Activated CD8-positive, alpha-beta memory T cell treated with anti-CD3 and anti-CD28 coated beads for 36 hours (primary cell): ENCODE results near the gene MTNR1A. TPM values are rescaled to one million over a fixed set of nuclear protein-coding genes. Genes with fewer than 3 reads are reported as not detected.
"Not testable (repeated sequence)": the region's sequence is repeated elsewhere in the genome, so short reads cannot be mapped to it uniquely, and the experiment has no call there.

ENCODE experiments used
- CTCF ChIA-PET: fragments of 350-600 bp; sonication (Branson Sonifier 250); formaldehyde crosslinking; loops from one replicate; lab custom pipeline; 2021; ENCODE audit warnings: antibody characterized with exemption; lab: Charles Lee
- POLR2A ChIA-PET: fragments of 350-600 bp; sonication (Branson Sonifier 250); formaldehyde crosslinking; loops from one replicate; lab custom pipeline; 2021; ENCODE audit warnings: antibody characterized with exemption; lab: Charles Lee
- total RNA-seq, 2 experiments: library from RNA; stranded (reverse); gene quantifications; one replicate each; pipeline ENCODE4 v1.2.3, GENCODE V29; 2021

MTNR1A gene
- total RNA-seq, 2 experiments from 2014 or later, result not detected

DNA sequence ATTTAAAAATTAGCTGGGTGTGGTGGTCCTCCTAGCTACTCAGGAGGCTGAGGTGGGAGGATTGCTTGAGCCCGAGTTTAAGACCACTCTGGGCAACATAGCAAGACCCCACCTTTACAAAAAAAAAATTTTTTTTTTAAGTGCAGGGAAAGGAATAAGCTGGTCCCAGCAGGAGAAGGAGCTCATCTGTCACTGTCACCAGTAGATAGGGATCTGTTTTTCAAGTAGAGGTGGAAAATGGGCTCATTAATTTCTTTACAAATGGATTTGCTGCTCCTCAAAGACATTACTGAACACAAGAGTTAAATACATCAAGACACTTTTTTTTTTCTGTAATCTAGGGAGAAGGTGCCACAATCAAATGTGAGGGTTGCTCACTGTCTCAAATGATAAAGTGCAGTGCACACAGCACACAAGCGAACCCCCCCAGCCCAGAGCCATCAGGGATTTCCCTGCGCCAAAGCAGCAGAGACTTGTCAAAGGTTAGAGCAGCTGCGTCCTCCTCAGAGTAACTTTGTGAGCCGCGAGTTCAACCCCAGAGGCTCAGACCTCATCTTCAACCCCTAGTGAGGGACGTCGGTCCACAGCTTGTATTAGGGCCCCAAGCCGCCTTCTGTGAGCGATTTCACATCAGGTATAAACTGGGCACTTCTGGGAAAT lies 14.3 kb upstream of the MTNR1A start:
- ChIA-PET POLR2A (no interaction called here), CTCF (no interaction called here)

GRCh38 chr4:186566068-186566467 lies 10.7 kb upstream of the MTNR1A start:
- POLR2A ChIA-PET, result no interaction called here

DNA sequence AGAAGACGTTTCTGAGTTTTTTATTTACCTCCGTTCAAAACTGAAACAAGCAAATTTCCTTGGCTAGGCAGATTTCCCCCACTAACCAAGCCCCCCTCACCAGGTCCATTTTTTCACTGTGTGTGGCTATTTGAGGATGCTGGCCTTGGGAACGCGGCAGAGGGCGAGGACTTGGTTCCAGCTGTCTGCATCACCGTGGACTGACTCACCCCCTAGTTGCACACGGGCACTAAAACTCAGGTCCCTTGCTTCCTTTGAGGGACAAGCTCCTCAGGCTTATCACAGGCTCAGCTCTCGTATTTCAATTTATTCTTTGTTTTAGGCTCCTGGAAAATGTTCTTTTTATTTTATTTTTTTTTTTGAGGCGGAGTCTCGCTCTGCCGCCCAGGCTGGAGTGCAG lies 8.4 kb upstream of the MTNR1A start:
- POLR2A ChIA-PET, result no interaction called here
- CTCF ChIA-PET, result no interaction called here

More at GRCh38 chr4:186566068-186566467, 10.7 kb upstream of the MTNR1A start:
- CTCF ChIA-PET, result no interaction called here

DNA sequence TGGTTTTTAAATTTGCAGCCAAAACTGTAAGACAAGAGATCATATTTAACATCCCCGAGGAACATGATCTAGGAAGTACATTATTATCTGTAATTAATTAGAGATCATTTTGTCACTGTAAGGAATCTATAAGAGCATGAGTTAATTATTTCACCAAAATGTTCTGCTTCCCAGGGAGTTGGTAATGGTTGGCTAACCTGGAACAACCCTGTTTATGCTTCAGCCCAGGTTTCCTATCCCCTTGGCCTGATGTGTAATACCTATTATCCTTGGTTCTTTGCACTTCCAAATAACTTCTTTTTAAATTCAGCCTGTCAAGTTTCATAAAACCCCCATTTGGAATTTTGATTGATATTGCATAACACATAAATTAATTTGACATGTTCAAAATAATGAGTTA lies 6.4 kb upstream of the MTNR1A start:
- ChIA-PET CTCF (no interaction called here), POLR2A (no interaction called here)

DNA sequence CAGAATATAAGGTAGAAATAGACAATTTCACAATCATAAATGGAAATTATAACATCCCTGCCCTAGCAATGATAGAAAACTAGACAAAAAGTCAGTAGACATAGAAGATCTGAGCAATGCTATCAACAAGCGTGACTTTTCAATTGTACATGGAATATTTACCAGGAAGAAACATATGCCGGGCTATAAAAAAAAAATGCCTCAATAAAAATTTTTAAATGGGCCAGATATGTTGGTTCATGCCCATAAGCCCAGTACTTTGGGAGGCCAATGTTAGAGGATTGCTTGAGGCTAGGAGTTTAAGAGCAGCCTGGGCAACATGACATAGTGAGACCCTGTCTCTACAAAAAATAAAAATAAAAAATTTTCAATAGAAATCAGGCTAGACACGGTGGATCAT lies 5.3 kb upstream of the MTNR1A start:
- ChIA-PET CTCF (no interaction called here), POLR2A (no interaction called here)

GRCh38 chr4:186557486-186557885 lies 2.1 kb upstream of the MTNR1A start:
- POLR2A ChIA-PET, result no interaction called here

GRCh38 chr4:186557061-186557460 lies 1.7 kb upstream of the MTNR1A start:
- CTCF ChIA-PET, result interaction anchor here (0.7 kb wide), 1 partner anchor 654 kb away, joined by 3 read pairs; no protein-coding TSS in a partner anchor

More at GRCh38 chr4:186557486-186557885, 2.1 kb upstream of the MTNR1A start:
- CTCF ChIA-PET, result interaction anchor here (0.7 kb wide), 1 partner anchor 355 kb away, joined by 3 read pairs; no protein-coding TSS in a partner anchor

GRCh38 chr4:186554539-186554913 lies 841 bp downstream of the MTNR1A start:
- ChIA-PET POLR2A (no interaction called here), CTCF (no interaction called here)

More at GRCh38 chr4:186557061-186557460, 1.7 kb upstream of the MTNR1A start:
- POLR2A ChIA-PET, result no interaction called here

DNA sequence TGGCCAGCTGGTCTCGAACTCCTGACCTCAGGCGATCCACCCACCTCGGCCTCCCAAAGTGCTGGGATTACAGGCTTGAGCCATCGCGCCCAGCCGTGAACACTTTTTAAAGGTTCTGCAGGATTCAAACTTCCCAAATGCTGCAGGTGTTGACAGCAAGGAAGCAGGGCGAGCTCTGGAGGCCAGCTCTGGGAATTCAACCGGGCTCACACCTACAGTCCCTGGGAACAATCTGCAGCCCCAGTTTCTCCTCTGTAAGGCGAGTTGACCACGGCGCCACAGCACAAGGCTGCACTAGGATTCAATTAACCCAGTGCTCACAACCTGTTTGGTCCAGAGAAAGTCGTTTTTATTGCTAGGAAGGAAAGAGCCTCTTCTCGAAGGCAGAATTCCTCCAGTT lies 1.6 kb downstream of the MTNR1A start:
- POLR2A ChIA-PET, result no interaction called here
- CTCF ChIA-PET, result no interaction called here

DNA sequence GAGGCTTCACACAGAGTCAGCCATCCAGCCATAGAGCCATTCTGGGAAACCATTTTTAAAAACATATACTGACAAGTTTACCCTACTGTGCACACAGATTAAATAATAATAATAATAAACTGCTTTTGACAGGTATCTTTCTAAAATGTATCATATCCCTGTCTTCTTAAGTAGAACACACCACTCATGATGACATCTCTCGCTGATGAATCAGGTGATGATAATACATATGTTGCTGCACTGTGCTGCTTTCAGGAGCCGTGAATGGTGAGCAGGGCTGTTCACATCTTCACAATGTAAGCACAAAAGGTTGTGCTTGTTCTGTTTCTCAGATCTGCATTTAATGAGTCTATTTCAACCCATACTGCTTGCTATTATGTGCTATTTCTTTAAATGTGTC lies 3.5 kb downstream of the MTNR1A start:
- POLR2A ChIA-PET, result no interaction called here
- CTCF ChIA-PET, result no interaction called here

- POLR2A ChIA-PET, result no interaction called here
- CTCF ChIA-PET, result no interaction called here
Observed at GRCh38 chr4:186545436-186545835, 9.9 kb downstream of the MTNR1A start.

DNA sequence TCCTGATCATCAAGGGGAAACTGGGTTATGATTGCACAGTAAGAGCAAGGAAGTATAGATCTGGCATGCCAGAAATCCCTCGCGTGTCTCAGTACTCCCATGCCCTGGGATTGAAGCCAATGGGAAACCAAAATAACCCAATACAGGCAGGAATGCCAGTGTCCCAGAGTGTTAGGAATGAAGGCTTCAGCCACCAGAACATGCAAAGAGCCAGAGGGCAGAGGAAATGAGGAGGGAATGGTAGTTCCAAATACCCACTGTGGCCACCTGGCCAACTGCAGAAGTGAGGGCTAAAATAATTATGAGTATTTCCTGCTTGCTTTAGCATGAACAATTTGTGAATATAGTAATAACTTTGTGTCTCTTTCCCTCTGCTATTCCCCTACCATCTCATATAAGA lies 12.2 kb downstream of the MTNR1A start:
- POLR2A ChIA-PET, result no interaction called here
- CTCF ChIA-PET, result no interaction called here

GRCh38 chr4:186541801-186542200 lies 13.6 kb downstream of the MTNR1A start:
- CTCF ChIA-PET, result interaction anchor here (0.6 kb wide), 1 partner anchor 114 kb away, joined by 3 read pairs; no protein-coding TSS in a partner anchor
- POLR2A ChIA-PET, result no interaction called here

DNA sequence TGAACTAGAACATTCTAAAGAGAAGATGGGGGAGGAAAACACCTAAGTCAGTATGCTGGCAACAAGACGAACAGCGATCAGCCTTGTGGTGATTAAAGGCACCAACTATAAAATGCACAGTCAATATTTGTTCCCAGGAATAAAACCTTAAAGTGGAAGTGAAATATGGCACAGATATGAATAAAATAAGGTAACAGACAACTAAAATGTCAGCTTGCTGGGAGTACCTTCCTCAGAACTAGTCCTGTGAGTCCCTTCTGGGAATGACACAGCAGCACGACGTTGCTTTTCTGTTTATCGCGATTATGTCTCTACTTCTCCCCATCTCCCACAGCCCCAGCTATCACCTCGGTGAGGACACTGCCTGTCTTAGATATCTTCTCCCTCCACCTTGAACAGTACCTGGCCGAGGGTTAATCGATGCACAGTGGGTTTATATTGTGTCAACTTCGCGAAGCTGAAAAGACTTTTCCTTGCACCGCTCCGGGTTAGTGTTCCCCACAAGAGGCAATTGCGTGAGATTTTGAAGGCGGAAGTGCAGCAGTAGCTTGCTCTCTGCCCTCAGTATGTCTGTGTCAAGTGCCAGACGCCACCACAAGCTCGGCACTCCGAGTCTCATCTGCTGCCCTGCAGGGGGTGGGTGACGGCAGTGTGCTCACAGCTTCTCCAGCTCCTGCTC lies 17.4 kb downstream of the MTNR1A start:
- ChIA-PET POLR2A (no interaction called here), CTCF (no interaction called here)

DNA sequence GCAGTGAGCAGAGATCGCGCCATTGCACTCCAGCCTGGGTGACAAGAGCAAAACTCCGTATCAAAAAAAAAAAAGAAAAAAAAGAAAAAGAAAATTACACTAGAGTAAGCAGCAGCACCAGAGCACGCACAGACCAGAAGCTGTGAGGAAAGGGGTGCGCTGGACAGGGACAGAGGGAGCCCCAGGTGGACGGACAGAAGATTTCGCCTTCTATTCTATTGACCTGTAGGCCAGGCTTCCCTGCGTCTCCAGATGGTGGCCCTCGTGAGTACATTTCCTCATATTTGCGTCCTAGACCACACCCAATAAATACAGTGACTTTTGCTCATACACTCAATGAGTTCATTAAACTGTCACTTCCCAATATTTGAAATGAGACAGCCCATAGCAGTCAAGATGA lies 19.1 kb downstream of the MTNR1A start:
- POLR2A ChIA-PET, result no interaction called here
- CTCF ChIA-PET, result no interaction called here

DNA sequence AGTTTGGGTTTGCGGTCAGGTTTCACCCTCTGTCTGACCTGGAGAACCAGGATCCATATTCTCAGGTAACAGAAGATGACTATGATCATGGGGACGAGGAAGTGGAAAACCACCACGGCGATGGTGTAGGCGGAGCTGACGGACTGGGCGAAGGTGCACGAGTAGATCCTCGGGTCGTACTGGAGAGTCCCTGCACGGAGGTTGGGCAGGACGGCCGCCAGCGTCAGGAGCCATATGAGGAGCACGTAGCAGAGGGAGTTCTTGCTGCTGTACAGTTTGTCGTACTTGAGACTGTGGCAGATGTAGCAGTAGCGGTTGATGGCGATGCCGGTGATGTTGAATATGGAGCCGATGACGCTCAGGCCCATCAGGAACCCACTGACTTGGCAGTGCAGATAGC lies 21.3 kb downstream of the MTNR1A start:
- POLR2A ChIA-PET, result no interaction called here

GRCh38 chr4:186523927-186524326 lies 31.4 kb downstream of the MTNR1A start:
- CTCF ChIA-PET, POLR2A ChIA-PET: not testable (repeated sequence)

More for the DNA sequence above, 21.3 kb downstream of the MTNR1A start:
- CTCF ChIA-PET, result no interaction called here

GRCh38 chr4:186516287-186516686 lies 39.1 kb downstream of the MTNR1A start:
- ChIA-PET CTCF (no interaction called here), POLR2A (no interaction called here)

GRCh38 chr4:186514271-186514950 lies 41.0 kb downstream of the MTNR1A start:
- POLR2A ChIA-PET, result no interaction called here

DNA sequence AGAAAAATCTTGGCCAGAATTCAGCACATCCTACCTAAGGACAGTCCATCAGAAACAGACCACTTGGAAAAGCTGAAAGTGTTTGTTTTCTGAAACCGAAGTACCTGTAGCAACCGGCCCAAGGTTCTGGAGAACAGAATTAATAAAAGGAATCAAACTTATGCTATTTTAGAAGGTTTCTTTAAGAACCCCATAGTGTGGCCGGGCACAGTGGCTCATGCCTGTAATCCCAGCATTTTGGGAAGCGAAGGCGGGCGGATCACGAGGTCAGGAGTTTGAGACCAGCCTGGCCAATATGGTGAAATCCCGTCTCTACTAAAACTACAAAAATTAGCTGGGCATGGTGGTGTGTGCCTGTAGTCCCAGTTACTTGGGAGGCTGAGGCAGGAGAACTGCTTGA lies 50.6 kb downstream of the MTNR1A start:
- CTCF ChIA-PET, POLR2A ChIA-PET: not testable (repeated sequence)

More at GRCh38 chr4:186514271-186514950, 41.0 kb downstream of the MTNR1A start:
- CTCF ChIA-PET, result no interaction called here
